ENCODE data around the gene UCP1.
"Not testable (repeated sequence)": the region's sequence is repeated elsewhere in the genome, so short reads cannot be mapped to it uniquely, and the experiment has no call there.

The UCP1 gene

DNA sequence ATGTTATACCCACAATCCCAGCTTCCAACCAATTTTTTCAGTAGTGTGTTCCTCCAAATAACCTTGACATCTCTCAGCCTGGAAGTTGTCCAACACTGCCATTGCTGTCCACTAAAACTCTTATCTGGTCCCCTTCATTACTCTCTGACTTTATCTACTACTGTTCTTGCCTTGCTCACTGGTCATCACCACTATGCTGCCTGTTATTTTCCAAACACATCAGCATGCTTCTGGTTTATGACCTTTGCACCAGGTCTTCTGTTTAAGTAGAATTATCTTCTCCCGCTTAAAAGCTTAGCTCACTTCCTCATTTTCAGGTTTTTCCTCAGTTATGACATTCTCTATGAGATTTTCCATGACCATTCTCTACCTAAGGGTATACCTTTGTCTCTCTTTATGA, 39.3 kb downstream of the UCP1 start:
- no peaks in the 10 kb centered on the region for H3K27me3 ChIP-seq (ENCODE audit: insufficient read depth, low read length)
- H3K9me3 ChIP-seq (ENCODE audit: insufficient read depth, low read depth, low read length) = no peaks in the 10 kb centered on the region
- H3K9ac ChIP-seq (ENCODE audit: low read depth, low read length) = no peak overlapping the region
- no peaks in the 10 kb centered on the region; the same call in 1 of the 2 replicates for H3K4me1 ChIP-seq (ENCODE audit: insufficient read depth, low read length)
- H3K4me3 ChIP-seq (ENCODE audit: low read length) = no peak overlapping the region
- H3K27ac ChIP-seq (ENCODE audit: low read length) = no peak overlapping the region
- peaks cover 38% of the 10 kb centered on the region for H3K36me3 ChIP-seq (ENCODE audit: insufficient read depth, low read depth, low read length)

GRCh38 chr4:140523857-140524742, 44.7 kb downstream of the UCP1 start, which contains the start of gene ELMOD2:
Gene ELMOD2 (plus strand): TSS chr4:140524168. CDS start chr4:140525429, 1,261 bp downstream.
- Histone ChIP-seq H3K27ac (ENCODE audit: low read length) (peak within 1 kb of the TSS; percentile 30), H3K36me3 (ENCODE audit: insufficient read depth, low read depth, low read length) (peaks cover 23% of the 10 kb centered on the region), H3K4me3 (ENCODE audit: low read length) (peak within 1 kb of the TSS; percentile 86), H3K9me3 (ENCODE audit: insufficient read depth, low read depth, low read length) (no peaks in the 10 kb centered on the region), H3K27me3 (ENCODE audit: insufficient read depth, low read length) (peaks cover 17% of the 10 kb centered on the region), H3K4me1 (ENCODE audit: insufficient read depth, low read length) (no peaks in the 10 kb centered on the region; the same call in 1 of the 2 replicates), H3K9ac (ENCODE audit: low read depth, low read length) (peak within 1 kb of the TSS; percentile 90)

DNA sequence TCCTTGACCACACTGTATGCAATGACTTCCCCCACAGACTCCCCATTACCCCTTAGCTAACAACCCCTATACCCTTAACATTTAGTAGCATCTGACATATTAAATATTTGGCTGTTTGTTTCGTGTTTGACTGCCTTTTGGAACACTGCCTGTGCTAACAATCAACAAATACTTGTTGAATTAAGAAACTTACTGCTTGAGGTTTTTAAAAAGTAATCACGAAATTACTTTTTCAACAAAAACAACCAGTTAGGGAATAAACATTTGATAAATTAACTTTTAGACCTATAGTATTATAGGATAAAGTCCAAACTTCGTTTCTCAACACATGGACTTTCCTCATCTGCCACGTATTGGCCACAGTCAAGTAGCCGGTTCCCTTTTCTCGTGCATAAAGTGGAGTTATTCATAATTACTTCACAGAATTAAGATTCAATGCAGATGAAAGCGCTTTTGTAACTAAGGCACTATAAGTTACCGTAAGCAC, 45.3 kb downstream of the UCP1 start:
- no peak overlapping the region for H3K9ac ChIP-seq (ENCODE audit: low read depth, low read length)
- H3K27me3 ChIP-seq (ENCODE audit: insufficient read depth, low read length) = peaks cover 17% of the 10 kb centered on the region
- H3K36me3 ChIP-seq (ENCODE audit: insufficient read depth, low read depth, low read length) = peaks cover 19% of the 10 kb centered on the region
- H3K27ac ChIP-seq (ENCODE audit: low read length) = no peak overlapping the region
- H3K4me1 ChIP-seq (ENCODE audit: insufficient read depth, low read length) = no peaks in the 10 kb centered on the region; the same call in 1 of the 2 replicates
- H3K4me3 ChIP-seq (ENCODE audit: low read length) = peak overlapping the region; percentile 57
- no peaks in the 10 kb centered on the region for H3K9me3 ChIP-seq (ENCODE audit: insufficient read depth, low read depth, low read length)

DNA sequence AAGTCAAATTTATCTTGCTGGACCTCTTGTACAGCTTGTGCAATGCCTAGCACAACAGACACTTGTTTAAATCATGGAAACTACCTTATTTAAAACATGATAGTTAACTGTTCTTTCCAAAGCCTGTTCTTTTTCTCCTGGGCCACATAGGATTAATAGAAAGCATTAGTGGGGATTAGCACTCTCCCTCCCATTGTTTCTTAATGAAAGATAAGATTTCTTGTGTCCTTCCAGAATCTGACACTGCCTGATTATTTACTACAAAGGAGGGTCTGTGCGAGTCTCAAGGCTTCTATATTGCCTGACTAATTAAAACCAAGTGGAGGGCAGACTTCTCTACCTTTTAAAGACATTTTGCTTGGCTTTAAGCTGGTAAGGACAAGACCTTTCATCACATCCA, 53.3 kb downstream of the UCP1 start:
- no peaks in the 10 kb centered on the region for H3K36me3 ChIP-seq (ENCODE audit: insufficient read depth, low read depth, low read length)
- H3K27me3 ChIP-seq (ENCODE audit: insufficient read depth, low read length) = no peaks in the 10 kb centered on the region
- no peak overlapping the region for H3K4me3 ChIP-seq (ENCODE audit: low read length)
- H3K27ac ChIP-seq (ENCODE audit: low read length) = no peak overlapping the region
- H3K9me3 ChIP-seq (ENCODE audit: insufficient read depth, low read depth, low read length) = no peaks in the 10 kb centered on the region
- no peaks in the 10 kb centered on the region for H3K4me1 ChIP-seq (ENCODE audit: insufficient read depth, low read length)
- H3K9ac ChIP-seq (ENCODE audit: low read depth, low read length) = no peak overlapping the region

DNA sequence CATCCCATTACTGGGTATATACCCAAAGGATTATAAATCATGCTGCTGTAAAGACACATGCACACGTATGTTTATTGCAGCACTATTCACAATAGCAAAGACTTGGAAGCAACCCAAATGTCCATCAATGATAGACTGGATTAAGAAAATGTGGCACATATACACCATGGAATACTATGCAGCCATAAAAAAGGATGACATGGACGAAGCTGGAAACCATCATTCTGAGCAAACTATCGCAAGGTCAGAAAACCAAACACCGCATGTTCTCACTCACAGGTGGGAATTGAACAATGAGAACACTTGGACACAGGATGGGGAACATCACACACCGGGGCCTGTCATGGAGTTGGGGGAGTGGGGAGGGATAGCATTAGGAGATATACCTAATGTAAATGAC, 55.0 kb downstream of the UCP1 start:
- not testable (repeated sequence) for H3K4me1 ChIP-seq (ENCODE audit: insufficient read depth, low read length); H3K27ac ChIP-seq (ENCODE audit: low read length); H3K27me3 ChIP-seq (ENCODE audit: insufficient read depth, low read length); H3K4me3 ChIP-seq (ENCODE audit: low read length); H3K9me3 ChIP-seq (ENCODE audit: insufficient read depth, low read depth, low read length); H3K36me3 ChIP-seq (ENCODE audit: insufficient read depth, low read depth, low read length); H3K9ac ChIP-seq (ENCODE audit: low read depth, low read length)
